DMS 273 (cell line): Measurements from ENCODE around the gene STK25.

Experiments used
- DNase-seq: peaks from one replicate; lab custom pipeline; 2025; ENCODE audit not compliant: unreplicated experiment; lab: John Stamatoyannopoulos, UW

The STK25 gene

GRCh38 chr2:241508240-241509154 is at the start of gene STK25:
TSS of gene STK25 (minus strand) at chr2:241508584. CDS start at chr2:241508035, 549 bp downstream.
- peak; percentile 99 for DNase-seq

- DNase-seq: no peak
Observed at GRCh38 chr2:241556746-241557145, 48.4 kb upstream of the STK25 start.

- no peak for DNase-seq
Observed at GRCh38 chr2:241555711-241556110, 47.3 kb upstream of the STK25 start.

- DNase-seq: no peak
Observed at GRCh38 chr2:241554610-241555322, 46.4 kb upstream of the STK25 start.

GRCh38 chr2:241553981-241554380 is 45.6 kb upstream of the STK25 start:
- no peak for DNase-seq

GRCh38 chr2:241553512-241553830 is 45.1 kb upstream of the STK25 start:
- no peak for DNase-seq

GRCh38 chr2:241551998-241552737 is 43.8 kb upstream of the STK25 start:
- no peak for DNase-seq

GRCh38 chr2:241551599-241551997 is 43.2 kb upstream of the STK25 start:
- DNase-seq: no peak

GRCh38 chr2:241550616-241551580 is 42.5 kb upstream of the STK25 start:
- peak; percentile 72 for DNase-seq

GRCh38 chr2:241548451-241548835 is 40.1 kb upstream of the STK25 start:
- no peak for DNase-seq

- DNase-seq: no peak
Observed at GRCh38 chr2:241547781-241548450, 39.5 kb upstream of the STK25 start.

GRCh38 chr2:241546771-241547498 is 38.6 kb upstream of the STK25 start:
- no peak for DNase-seq

GRCh38 chr2:241545523-241546473 is 37.4 kb upstream of the STK25 start:
- DNase-seq: no peak

GRCh38 chr2:241545106-241545505 is 36.7 kb upstream of the STK25 start:
- no peak for DNase-seq

- no peak for DNase-seq
Observed at GRCh38 chr2:241542278-241542605, 33.9 kb upstream of the STK25 start.

- DNase-seq: no peak
Observed at GRCh38 chr2:241541564-241542277, 33.3 kb upstream of the STK25 start.

- peak; percentile 59 for DNase-seq
Observed at GRCh38 chr2:241540771-241541561, 32.6 kb upstream of the STK25 start.
